Heart right ventricle (tissue), 16 donors: ENCODE data around the gene ADRB1. TPM values are rescaled to one million over a fixed set of nuclear protein-coding genes. Genes with fewer than 3 reads are reported as not detected.
A peak's percentile ranks its signal among the peaks of the same experiment; 100 is the strongest.

ENCODE experiments used
- ATAC-seq, 8 donors: fragments of 200-7000 bp; cut with Tn5 transposase; one replicate each; pipeline ENCODE4 v1.9.1; 2020; ENCODE audit warnings: mild to moderate bottlenecking in 8 of 8, moderate library complexity in 8 of 8, moderate number of reproducible peaks in 1 of 8
- DNase-seq, 2 donors: peaks; one replicate each; pipeline ENCODE4 v3.0.0-alpha.2; 2020
- H3K27ac ChIP-seq, 10 donors: fragments of 200-600 bp; sonication (generic) in 2 of 10; one replicate each; pipeline versions ENCODE4 v1.5.0 to v1.8.0; 2020 to 2022; ENCODE audit warnings: mild to moderate bottlenecking in 3 of 10
- H3K27me3 ChIP-seq, 7 donors: fragments of 200-600 bp; one replicate each; pipeline ENCODE4 v1.8.0; 2021 to 2022; ENCODE audit warnings: mild to moderate bottlenecking in 2 of 7
- H3K36me3 ChIP-seq, 9 donors: fragments of 200-600 bp; sonication (generic) in 1 of 9; one replicate each; pipeline versions ENCODE4 v1.5.0 to v1.8.0; 2020 to 2022; ENCODE audit warnings: mild to moderate bottlenecking in 2 of 9
- H3K4me1 ChIP-seq, 9 donors: fragments of 200-600 bp; sonication (generic) in 1 of 9; one replicate each; pipeline versions ENCODE4 v1.5.0 to v1.8.0; 2020 to 2022; ENCODE audit warnings: mild to moderate bottlenecking in 4 of 9
- H3K4me3 ChIP-seq, 10 donors: fragments of 200-600 bp; sonication (generic) in 2 of 10; one replicate each; pipeline versions ENCODE4 v1.5.0 to v1.8.0; 2020 to 2022; ENCODE audit warnings: mild to moderate bottlenecking in 7 of 10, moderate library complexity in 2 of 10
- H3K9me3 ChIP-seq, 11 donors: fragments of 200-600 bp in 10 of 11; sonication (generic) in 2 of 11; one replicate each; pipeline versions ENCODE4 v1.5.0 to v1.8.0; 2013 to 2022; ENCODE audit warnings: mild to moderate bottlenecking in 2 of 11, control low read depth in 1 of 11, moderate library complexity in 1 of 11
- WGBS, 2 donors: extraction: QIAGEN DNeasy Blood & Tissue Kit; methylation state at CpG; one replicate each; pipeline ENCODE4 v1.1.7; 2013; ENCODE audit warnings: inconsistent platforms in 1 of 2; 5-methylcytosine and 5-hydroxymethylcytosine counted together
- intact Hi-C, 10 donors: fragments of 100-400 bp; cut with DNase I; formaldehyde crosslinking; loops; one replicate each; pipeline versions ENCODE4 v1.11.1 to v1.14.2; 2022
- polyA plus RNA-seq, 2 donors: library from polyadenylated mRNA; stranded (reverse); fragments of 200-250 nt; gene quantifications; one replicate each; pipeline ENCODE4 v1.2.3, GENCODE V29; 2013
- total RNA-seq, 10 donors: library from RNA; stranded (reverse); fragmentation: NEBNext Ultra II Directional in 3 of 10; extraction: Animal tissue kit (Norgen Biotek cat#: 25700) in 3 of 10; gene quantifications; one replicate each; pipeline versions ENCODE4 v1.2.1 to v1.2.4, GENCODE V29; 2021 to 2023
- TF ChIP-seq, protein P1 (sequence below), 9 donors: fragments of 200-600 bp; sonication (generic) in 2 of 9; IDR thresholded peaks; one replicate each; pipeline versions ENCODE4 v1.5.0 to v1.8.0; 2021 to 2022; ENCODE audit warnings: antibody characterized with exemption in 9 of 9, mild to moderate bottlenecking in 5 of 9, moderate library complexity in 1 of 9
- donor health status: Arrhythmogenic right ventricular cardiomyopathy.
- donor health status: ischemic (EF 13 %, LVEDD 7.1; RV severe dilation, severe dysfunction).
- donor health status: healthy with polysubstance abuse.
- donor health status: DM: no; HTN: yes; CAD: no.
- donor health status: DM: no; HTN: no; CAD: no.
- donor health status: ischemic (EF 25% LVEDD 6.9; RV normal size, moderate dysfunction).
- donor health status: ischemic (EF 25% LVEDD 5.7; RV mildly dilated, moderate dysfunction).
- donor health status: healthy.
- donor health status: DM: yes; HTN: yes; CAD: no.
- donor health status: Ischemic cardiomyopathy.
- donor health status: ischemic (EF 35%, LVEDD 5.7; RV mildly dilated, moderate dysfunction).
- donor health status: nonischemic (EF 11% LVEDD 7.7; RV severe dilation, severe dysfunction).
- donor health status: DM: yes; HTN: yes; CAD: no.
- donor health status: PGD.
- donor health status: ischemic (EF 29% LVEDD 5.4; RV normal size, mild dysfunction).
- donor health status: nonischemic (EF 23%, LVEDD 6.1; RV moderate dilation, normal function).

The ADRB1 gene
- total and polyA plus RNA-seq, 12 donors, result 4.7 to 98.7 (median 36.0) TPM

DNA sequence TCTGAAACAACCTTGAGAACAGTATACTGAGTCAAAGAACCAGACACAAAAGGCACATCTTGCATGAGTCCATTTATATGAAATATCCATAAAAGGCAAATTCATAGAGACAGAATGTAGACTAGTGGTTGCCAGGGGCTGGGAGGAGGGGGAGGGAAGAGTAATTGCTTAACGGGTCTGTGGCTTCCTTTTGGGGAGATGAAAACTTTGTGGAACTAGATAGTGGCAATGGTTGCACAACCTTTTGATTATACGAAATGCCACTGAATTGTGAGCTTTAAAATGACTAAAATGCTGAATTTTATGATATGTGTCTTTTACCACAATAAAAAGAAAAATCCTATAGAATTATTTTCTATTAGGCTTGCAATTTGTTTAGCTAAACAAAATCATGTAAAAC, 16.8 kb downstream of the ADRB1 start:
- H3K9me3 ChIP-seq, result peaks cover 0 to 5% (median 0%) of the 10 kb centered on the region in 11 donors
- peak overlapping the region in 2 of 10 donors; percentile 51 to 72 for H3K27ac ChIP-seq
- H3K36me3 ChIP-seq, result no peaks in the 10 kb centered on the region
- no peak overlapping the region for H3K4me3 ChIP-seq
- WGBS, 2 donors, result 70 to 75% methylated on average over 2 of the region's 2 CpGs
- no peaks in the 10 kb centered on the region for H3K27me3 ChIP-seq
- ATAC-seq (no peak), DNase-seq (no peak)
- intact Hi-C loops, result loop anchor here in 1 of 10 donors (10.0 kb wide), 1 partner anchor 166 kb away; no protein-coding TSS in a partner anchor
- TF ChIP-seq, protein P1, sequence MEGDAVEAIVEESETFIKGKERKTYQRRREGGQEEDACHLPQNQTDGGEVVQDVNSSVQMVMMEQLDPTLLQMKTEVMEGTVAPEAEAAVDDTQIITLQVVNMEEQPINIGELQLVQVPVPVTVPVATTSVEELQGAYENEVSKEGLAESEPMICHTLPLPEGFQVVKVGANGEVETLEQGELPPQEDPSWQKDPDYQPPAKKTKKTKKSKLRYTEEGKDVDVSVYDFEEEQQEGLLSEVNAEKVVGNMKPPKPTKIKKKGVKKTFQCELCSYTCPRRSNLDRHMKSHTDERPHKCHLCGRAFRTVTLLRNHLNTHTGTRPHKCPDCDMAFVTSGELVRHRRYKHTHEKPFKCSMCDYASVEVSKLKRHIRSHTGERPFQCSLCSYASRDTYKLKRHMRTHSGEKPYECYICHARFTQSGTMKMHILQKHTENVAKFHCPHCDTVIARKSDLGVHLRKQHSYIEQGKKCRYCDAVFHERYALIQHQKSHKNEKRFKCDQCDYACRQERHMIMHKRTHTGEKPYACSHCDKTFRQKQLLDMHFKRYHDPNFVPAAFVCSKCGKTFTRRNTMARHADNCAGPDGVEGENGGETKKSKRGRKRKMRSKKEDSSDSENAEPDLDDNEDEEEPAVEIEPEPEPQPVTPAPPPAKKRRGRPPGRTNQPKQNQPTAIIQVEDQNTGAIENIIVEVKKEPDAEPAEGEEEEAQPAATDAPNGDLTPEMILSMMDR (IDR thresholded peaks at IDR 0.05), result no peak
- H3K4me1 ChIP-seq, result peaks cover 0 to 70% (median 46%) of the 10 kb centered on the region in 9 donors

DNA sequence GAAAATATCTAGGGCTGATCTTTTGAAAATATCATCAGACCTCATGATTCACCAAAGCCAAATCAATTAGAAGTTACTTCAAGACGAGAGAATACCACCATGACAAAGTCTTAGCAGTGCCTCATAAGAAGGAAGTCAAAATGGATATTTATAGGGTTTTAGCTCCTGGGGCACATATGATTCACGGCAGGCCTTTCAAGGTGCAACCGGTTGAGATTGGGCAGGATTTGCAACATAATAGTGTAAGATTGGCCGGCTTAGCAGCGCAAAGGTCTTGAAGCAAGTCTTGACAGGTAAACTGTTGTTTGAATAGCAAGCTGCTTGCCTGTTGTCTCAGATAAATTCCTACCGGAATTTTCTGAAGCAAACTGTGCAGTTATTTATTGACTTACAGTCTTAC, 17.5 kb downstream of the ADRB1 start:
- peak overlapping the region in 1 of 10 donors; percentile 72 for H3K27ac ChIP-seq
- peaks cover 0 to 5% (median 0%) of the 10 kb centered on the region in 11 donors for H3K9me3 ChIP-seq
- peaks cover 0 to 70% (median 48%) of the 10 kb centered on the region in 9 donors for H3K4me1 ChIP-seq
- H3K36me3 ChIP-seq, result no peaks in the 10 kb centered on the region
- ATAC-seq (no peak), DNase-seq (no peak)
- TF ChIP-seq, protein P1 (IDR thresholded peaks at IDR 0.05), result no peak
- intact Hi-C loops, result loop anchor here in 1 of 10 donors (10.0 kb wide), 1 partner anchor 166 kb away; no protein-coding TSS in a partner anchor
- no peak overlapping the region for H3K4me3 ChIP-seq
- H3K27me3 ChIP-seq, result no peaks in the 10 kb centered on the region
- WGBS, 2 donors, result 79 to 87% methylated on average over 6 of the region's 6 CpGs

DNA sequence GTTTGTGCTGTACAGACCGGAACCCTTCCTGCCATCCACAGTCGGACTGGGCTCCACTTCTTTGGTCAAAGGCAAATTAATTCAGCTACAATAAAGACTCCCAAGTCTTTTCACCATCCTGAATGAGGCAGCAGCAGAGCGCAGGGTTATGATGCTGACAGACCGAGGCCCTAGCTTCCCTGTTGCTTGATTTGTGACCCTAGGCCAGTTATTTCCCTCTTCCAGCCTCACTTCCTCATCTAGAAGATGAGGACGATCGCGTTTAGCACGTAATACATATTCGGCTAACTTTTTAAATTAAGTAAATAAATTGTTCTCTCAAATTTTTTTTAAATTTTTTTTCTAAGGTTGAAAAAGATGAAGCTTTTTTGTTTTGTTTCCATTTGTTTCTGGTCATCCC, 18.1 kb downstream of the ADRB1 start:
- no peak overlapping the region for H3K4me3 ChIP-seq
- H3K27ac ChIP-seq, result peak overlapping the region in 2 of 10 donors; percentile 15 to 59
- H3K36me3 ChIP-seq, result no peaks in the 10 kb centered on the region
- intact Hi-C loops, result loop anchor here in 1 of 10 donors (10.0 kb wide), 1 partner anchor 167 kb away; no protein-coding TSS in a partner anchor
- TF ChIP-seq, protein P1 (IDR thresholded peaks at IDR 0.05), result no peak
- H3K4me1 ChIP-seq, result peaks cover 0 to 70% (median 54%) of the 10 kb centered on the region in 9 donors
- 89 to 90% methylated on average over 9 of the region's 9 CpGs for WGBS, 2 donors
- H3K27me3 ChIP-seq, result no peaks in the 10 kb centered on the region
- H3K9me3 ChIP-seq, result peaks cover 0 to 5% (median 0%) of the 10 kb centered on the region in 11 donors
- no peak for DNase-seq
- no peak for ATAC-seq

DNA sequence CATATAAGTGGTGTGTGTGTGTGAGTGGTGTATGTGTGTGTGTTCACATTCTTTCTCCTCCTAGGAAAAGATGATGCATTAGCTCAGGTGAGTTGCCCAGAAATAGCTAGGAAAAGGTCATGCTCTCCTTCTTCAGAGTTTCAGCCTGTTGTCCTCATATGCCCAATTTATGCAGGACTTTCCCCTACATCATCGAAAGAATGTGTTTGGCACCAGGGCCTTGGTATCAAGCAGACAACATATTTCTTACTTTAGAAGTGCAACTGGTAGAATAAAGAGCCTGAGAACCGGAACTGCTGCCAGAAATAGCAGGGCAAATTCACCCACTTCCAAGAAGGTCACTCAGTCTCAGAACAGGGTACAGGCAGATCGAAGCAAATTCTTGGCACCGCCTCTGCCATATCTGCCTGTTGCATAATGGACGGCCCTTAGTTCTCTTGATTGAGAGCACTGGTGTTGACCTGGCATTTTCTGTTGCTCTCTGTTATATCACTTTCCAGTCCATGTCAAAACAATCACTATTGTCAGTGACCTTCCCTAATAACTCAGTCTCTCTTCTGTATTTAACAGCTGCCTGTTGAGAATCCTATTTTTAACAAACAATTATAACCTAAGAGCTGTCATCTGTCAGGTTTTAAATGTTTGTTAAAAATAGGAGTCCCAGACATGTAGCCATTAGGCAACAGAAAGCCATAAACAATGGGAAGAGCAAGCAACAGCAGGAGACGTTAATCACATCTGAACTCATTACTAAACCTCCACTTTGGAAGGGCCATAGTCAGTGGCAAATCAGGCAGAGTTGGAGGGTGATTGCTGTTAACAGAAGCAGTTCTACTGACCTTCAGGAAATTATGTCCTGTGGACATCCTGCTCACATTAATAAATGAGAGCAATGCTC, 20.7 kb downstream of the ADRB1 start:
- no peak overlapping the region for H3K4me3 ChIP-seq
- TF ChIP-seq, protein P1 (IDR thresholded peaks at IDR 0.05), result no peak
- intact Hi-C loops, result loop anchor here in 3 of 10 donors (2.0 to 10.0 kb wide), 4 partner anchors 18 to 207 kb away; partner anchors contain the start of gene ADRB1 (in 1 of the 3)
- 42 to 45% methylated on average over 6 of the region's 6 CpGs for WGBS, 2 donors
- no peaks in the 10 kb centered on the region for H3K27me3 ChIP-seq
- peaks cover 4 to 71% (median 42%) of the 10 kb centered on the region in 9 donors for H3K4me1 ChIP-seq
- H3K36me3 ChIP-seq, result no peaks in the 10 kb centered on the region
- ATAC-seq (peak; percentile 75 to 97 (median 92)), DNase-seq (peak; percentile 47 to 75)
- H3K27ac ChIP-seq, result peak overlapping the region; percentile 38 to 87 (median 76)
- H3K9me3 ChIP-seq, result peaks cover 0 to 5% (median 0%) of the 10 kb centered on the region in 11 donors
